ENCODE results near the gene CFTR. TPM values are rescaled to one million over a fixed set of nuclear protein-coding genes. Genes with fewer than 3 reads are reported as not detected.

The CFTR gene
- total RNA-seq, 2 experiments from 2014 or later, result not detected

- TF ChIP-seq CTCF (IDR thresholded peaks at IDR 0.05), result no peak
- Mint-ChIP-seq H3K36me3 (ENCODE audit: low read depth) (no peaks in the 10 kb centered on the region), H3K27ac (no peak overlapping the region), H3K4me1 (ENCODE audit: low read depth) (no peaks in the 10 kb centered on the region), H3K9me3 (peaks cover 3% of the 10 kb centered on the region), H3K27me3 (no peaks in the 10 kb centered on the region), H3K4me3 (no peak overlapping the region)
- CTCF ChIA-PET, result no interaction called here
- intact Hi-C loops (cut with DNase I, micrococcal nuclease), result no loop called here
- Histone ChIP-seq H3K27ac (ENCODE audit: low read depth in 1 of 2, low read length in 2 of 2) (no peak overlapping the region), H3K36me3 (ENCODE audit: insufficient read depth, low read length) (no peaks in the 10 kb centered on the region), H3K9me3 (ENCODE audit: control insufficient read depth in 1 of 2, insufficient read depth in 1 of 2, low read length in 2 of 2) (no peaks in the 10 kb centered on the region), H3K4me1 (ENCODE audit: insufficient read depth, low read length) (no peaks in the 10 kb centered on the region), H3K4me3 (ENCODE audit: low read length) (no peak overlapping the region), H3K27me3 (ENCODE audit: control insufficient read depth in 1 of 2, insufficient read depth in 2 of 2, low read length in 2 of 2) (no peaks in the 10 kb centered on the region)
- DNase-seq (no peak), ATAC-seq (ENCODE audit: poor library complexity) (no peak)
- POLR2A ChIA-PET, result no interaction called here
Measured at GRCh38 chr7:117582219-117582704, 102.4 kb downstream of the CFTR start.

GRCh38 chr7:117587931-117588330 is 108.1 kb downstream of the CFTR start:
- H3K4me1 ChIP-seq (ENCODE audit: insufficient read depth, low read length), result no peaks in the 10 kb centered on the region
- ChIA-PET CTCF (no interaction called here), POLR2A (interaction anchor here (0.5 kb wide), 1 partner anchor 1978 kb away, joined by 4 read pairs; no protein-coding TSS in a partner anchor)
- DNase-seq (no peak), ATAC-seq (ENCODE audit: poor library complexity) (no peak)
- no peaks in the 10 kb centered on the region for H3K36me3 ChIP-seq (ENCODE audit: insufficient read depth, low read length)
- intact Hi-C loops (cut with DNase I, micrococcal nuclease), result no loop called here
- H3K4me1 Mint-ChIP-seq (ENCODE audit: low read depth), result no peaks in the 10 kb centered on the region
- H3K9me3 ChIP-seq (ENCODE audit: control insufficient read depth in 1 of 2, insufficient read depth in 1 of 2, low read length in 2 of 2), result no peaks in the 10 kb centered on the region
- H3K27me3 Mint-ChIP-seq, result no peaks in the 10 kb centered on the region
- H3K9me3 Mint-ChIP-seq, result peaks cover 3% of the 10 kb centered on the region
- no peak overlapping the region for H3K27ac Mint-ChIP-seq
- no peak overlapping the region for H3K4me3 Mint-ChIP-seq
- H3K27me3 ChIP-seq (ENCODE audit: control insufficient read depth in 1 of 2, insufficient read depth in 2 of 2, low read length in 2 of 2), result no peaks in the 10 kb centered on the region
- H3K36me3 Mint-ChIP-seq (ENCODE audit: low read depth), result no peaks in the 10 kb centered on the region
- no peak overlapping the region for H3K4me3 ChIP-seq (ENCODE audit: low read length)
- TF ChIP-seq CTCF (IDR thresholded peaks at IDR 0.05), result no peak
- H3K27ac ChIP-seq (ENCODE audit: low read depth in 1 of 2, low read length in 2 of 2), result no peak overlapping the region

- ATAC-seq (ENCODE audit: poor library complexity) (no peak), DNase-seq (no peak)
- no peaks in the 10 kb centered on the region for H3K36me3 ChIP-seq (ENCODE audit: insufficient read depth, low read length)
- H3K36me3 Mint-ChIP-seq (ENCODE audit: low read depth), result no peaks in the 10 kb centered on the region
- H3K27me3 ChIP-seq (ENCODE audit: control insufficient read depth in 1 of 2, insufficient read depth in 2 of 2, low read length in 2 of 2), result no peaks in the 10 kb centered on the region
- ChIA-PET CTCF (no interaction called here), POLR2A (interaction anchor here (0.5 kb wide), 1 partner anchor 1978 kb away, joined by 4 read pairs; no protein-coding TSS in a partner anchor)
- no peak overlapping the region for H3K27ac ChIP-seq (ENCODE audit: low read depth in 1 of 2, low read length in 2 of 2)
- TF ChIP-seq CTCF (IDR thresholded peaks at IDR 0.05), result no peak
- no peak overlapping the region for H3K4me3 Mint-ChIP-seq
- H3K4me1 Mint-ChIP-seq (ENCODE audit: low read depth), result no peaks in the 10 kb centered on the region
- H3K27ac Mint-ChIP-seq, result no peak overlapping the region
- peaks cover 3% of the 10 kb centered on the region for H3K9me3 Mint-ChIP-seq
- H3K4me1 ChIP-seq (ENCODE audit: insufficient read depth, low read length), result no peaks in the 10 kb centered on the region
- no peaks in the 10 kb centered on the region for H3K9me3 ChIP-seq (ENCODE audit: control insufficient read depth in 1 of 2, insufficient read depth in 1 of 2, low read length in 2 of 2)
- H3K4me3 ChIP-seq (ENCODE audit: low read length), result no peak overlapping the region
- intact Hi-C loops (cut with DNase I, micrococcal nuclease), result no loop called here
- H3K27me3 Mint-ChIP-seq, result no peaks in the 10 kb centered on the region
Measured at GRCh38 chr7:117588352-117588794, 108.5 kb downstream of the CFTR start.

Data from CD4-positive, alpha-beta T cell (primary cell).